Measurements from ENCODE around the gene RAB3D.

DNA sequence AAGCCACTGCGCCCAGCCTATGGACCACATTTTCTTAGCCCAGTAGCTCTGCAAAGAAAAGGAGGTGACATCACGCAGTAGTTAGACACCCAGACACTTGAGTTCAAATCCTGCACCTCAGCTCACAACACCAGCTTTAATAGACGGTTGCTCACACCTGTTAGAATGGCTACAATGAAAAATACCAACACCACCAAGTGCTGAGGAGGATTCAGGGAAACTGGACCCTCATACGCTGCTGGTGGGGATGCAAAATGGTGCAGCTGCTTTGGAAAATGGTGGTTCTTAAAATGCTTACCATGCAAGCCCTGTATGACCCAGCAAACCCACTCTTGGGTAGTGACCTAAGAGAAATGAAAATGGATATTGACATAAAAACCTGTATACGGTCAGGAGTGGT, 65.5 kb downstream of the RAB3D start:
- TF ChIP-seq CTCF (conservative IDR thresholded peaks at IDR 0.05 in 1 of 2, IDR thresholded peaks at IDR 0.05 in 1 of 2; ENCODE audit: extremely low read depth in 1 of 2, insufficient read depth in 1 of 2, low read depth in 1 of 2, low read length in 2 of 2) (no peak), EZH2 (IDR thresholded peaks at IDR 0.05; ENCODE audit: borderline replicate concordance, low read length) (no peak)

Measured in mammary epithelial cell (primary cell).